Motor neuron (in vitro differentiated cells): ENCODE measurements around the gene MMD. TPM values are rescaled to one million over a fixed set of nuclear protein-coding genes. Genes with fewer than 3 reads are reported as not detected.
"Not testable (repeated sequence)": the region's sequence is repeated elsewhere in the genome, so short reads cannot be mapped to it uniquely, and the experiment has no call there.

ENCODE experiments used
- ATAC-seq, 8 experiments: fragments of 200-7000 bp; cut with Tn5 transposase; replicated peaks in 6 of 8; 2 replicates each; pipeline ENCODE4 v1.8.0; 2021; ENCODE audit warnings: mild to moderate bottlenecking in 8 of 8, moderate library complexity in 8 of 8
- H3K27ac ChIP-seq, 2 donors: fragments of 250-450 bp; sonication (Bioruptor Pico); 2 replicates each; pipeline ENCODE4 v1.9.0; 2021; ENCODE audit warnings: antibody characterized with exemption in 2 of 2, mild to moderate bottlenecking in 2 of 2, moderate library complexity in 1 of 2
- H3K4me1 ChIP-seq, 2 donors: fragments of 250-450 bp; sonication (Bioruptor Pico); replicated peaks in 1 of 2; 2 replicates each; pipeline ENCODE4 v1.6.1; 2021; ENCODE audit warnings: antibody characterized with exemption in 2 of 2, mild to moderate bottlenecking in 2 of 2, moderate library complexity in 1 of 2
- H3K4me3 ChIP-seq, 5 donors: fragments of 250-450 bp; sonication (Bioruptor Pico); 2 replicates each; pipeline ENCODE4 v1.9.0; 2021; ENCODE audit warnings: antibody characterized with exemption in 5 of 5, mild to moderate bottlenecking in 5 of 5, moderate library complexity in 4 of 5
- WGBS, 10 experiments: fragments of 450-650 bp; shearing (Covaris generic); methylation state at CpG; one replicate each; pipeline ENCODE4 v1.0.0; 2022; 5-methylcytosine and 5-hydroxymethylcytosine counted together
- in situ Hi-C, 9 experiments: fragments of 400-800 bp; cut with MboI; loops; one replicate each; pipeline ENCODE4 v1.15.0; 2021; ENCODE audit warnings: low sequenced_read_pairs in 9 of 9, low pct_unique_long_range_greater_than_20kb in 2 of 9; ENCODE audit not compliant: unreplicated experiment in 9 of 9
- total RNA-seq, 8 experiments: library from RNA; unstranded; fragments of 300-600 nt; gene quantifications; 2 replicates each; pipeline versions ENCODE4 v1.2.3 to v1.2.4, GENCODE V29; 2022

MMD gene
- total RNA-seq, 8 experiments from 2014 or later = 2.3 to 51.5 (median 45.2) TPM

- in situ Hi-C loops = no loop called here
- Histone ChIP-seq H3K4me3 (no peak overlapping the region), H3K27ac (no peak overlapping the region), H3K4me1 (peaks cover 0 to 6% of the 10 kb centered on the region in 2 donors)
- WGBS, 10 experiments = 50 to 100% (median 95%) methylated on average over 1 to 3 of the region's 3 CpGs; no CpG with 5 or more reads in 1 of the 10 experiments
- no peak for ATAC-seq
Observed at GRCh38 chr17:55391764-55392467, 29.7 kb downstream of the MMD start.

DNA sequence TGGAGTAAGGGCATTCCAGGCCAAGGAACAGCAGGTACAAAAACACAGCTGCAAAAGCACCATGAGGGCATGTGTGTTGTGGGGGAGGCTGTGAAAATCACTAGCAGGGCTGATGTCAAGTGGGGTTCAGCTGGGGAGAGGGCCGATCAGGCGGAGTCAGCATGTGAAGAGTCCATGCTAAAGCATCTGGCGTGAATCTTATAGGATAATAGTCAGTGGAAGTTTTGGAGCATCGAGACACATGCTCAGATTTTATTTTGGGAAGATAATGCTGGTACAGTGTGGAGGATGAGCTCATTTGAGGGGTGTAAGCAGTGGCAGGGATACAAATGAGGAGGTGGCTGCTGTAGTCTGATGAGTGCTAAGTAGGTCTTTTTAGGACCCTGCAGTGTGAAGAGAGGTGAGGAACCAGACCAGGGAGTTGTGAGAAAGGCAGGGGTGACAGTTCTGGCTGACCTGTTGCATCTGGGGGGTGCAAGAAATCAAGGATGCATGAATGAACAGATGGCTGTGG, 30.3 kb downstream of the MMD start:
- WGBS, 10 experiments = 17 to 100% (median 100%) methylated on average over 1 to 4 of the region's 4 CpGs; no CpG with 5 or more reads in 4 of the 10 experiments
- in situ Hi-C loops = no loop called here
- Histone ChIP-seq H3K27ac (no peak overlapping the region), H3K4me1 (peaks cover 0 to 9% of the 10 kb centered on the region in 2 donors), H3K4me3 (no peak overlapping the region)
- no peak for ATAC-seq

DNA sequence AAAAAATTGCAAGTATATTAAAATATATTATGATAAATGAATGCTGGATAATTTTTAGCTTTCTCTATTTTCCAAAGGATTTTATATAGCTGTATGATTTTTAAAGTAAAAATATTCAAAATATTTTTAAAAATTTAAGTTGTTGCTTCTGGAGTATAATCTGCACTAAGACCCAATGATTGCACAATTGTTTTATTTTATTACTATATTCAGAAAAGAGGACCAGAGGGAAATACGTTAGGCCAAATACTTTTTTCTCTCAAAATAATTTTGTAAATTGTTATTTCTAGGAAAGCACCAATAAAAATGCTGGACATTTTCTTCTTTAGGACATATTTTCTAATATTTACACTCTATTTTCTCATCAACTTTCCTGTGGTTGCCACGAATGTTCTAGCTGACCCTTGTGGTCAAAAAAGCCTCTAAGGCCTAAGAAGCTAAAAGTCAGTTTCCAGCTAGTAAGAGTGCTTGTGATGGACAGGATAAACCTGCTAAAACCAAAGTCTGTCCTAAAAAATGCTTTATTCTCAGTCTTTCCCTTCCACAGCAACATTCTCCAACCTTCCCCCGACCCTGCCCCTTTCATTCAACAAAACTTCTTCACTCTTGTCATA, 31.2 kb downstream of the MMD start:
- no peak overlapping the region for H3K27ac ChIP-seq
- WGBS, 10 experiments = 24 to 100% (median 81%) methylated on average over 1 to 3 of the region's 3 CpGs
- in situ Hi-C loops = no loop called here

GRCh38 chr17:55389715-55390114, 31.9 kb downstream of the MMD start:
- ATAC-seq, in situ Hi-C loops, H3K4me1 ChIP-seq, H3K4me3 ChIP-seq, H3K27ac ChIP-seq: not testable (repeated sequence)
- WGBS, 10 experiments = 13 to 100% (median 83%) methylated on average over 1 of the region's 1 CpG; no CpG with 5 or more reads in 1 of the 10 experiments

More for the DNA sequence above, 31.2 kb downstream of the MMD start:
- Histone ChIP-seq H3K4me3 (no peak overlapping the region), H3K4me1 (peaks cover 0 to 9% of the 10 kb centered on the region in 2 donors)
- ATAC-seq = no peak

DNA sequence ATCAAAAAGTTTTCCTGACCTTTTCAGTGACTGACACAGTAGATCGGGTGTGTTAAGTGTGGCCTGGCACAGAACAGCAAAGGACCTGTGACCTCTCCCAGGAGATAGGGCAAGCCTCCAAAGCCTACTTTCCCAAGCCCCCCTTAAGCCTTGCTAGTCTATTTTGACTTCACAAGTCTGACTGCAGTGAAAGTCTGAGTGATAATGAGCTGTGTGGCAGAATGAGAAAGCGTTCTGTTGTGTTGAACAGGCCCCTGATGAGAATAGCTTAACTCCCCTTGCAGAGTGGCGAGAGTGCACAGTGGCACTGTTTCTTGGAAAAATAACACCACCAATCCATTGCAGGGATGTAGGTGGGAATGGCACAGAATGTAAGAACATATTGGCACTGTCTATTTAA, 32.8 kb downstream of the MMD start:
- in situ Hi-C loops = no loop called here
- peaks cover 0 to 9% of the 10 kb centered on the region in 2 donors for H3K4me1 ChIP-seq

DNA sequence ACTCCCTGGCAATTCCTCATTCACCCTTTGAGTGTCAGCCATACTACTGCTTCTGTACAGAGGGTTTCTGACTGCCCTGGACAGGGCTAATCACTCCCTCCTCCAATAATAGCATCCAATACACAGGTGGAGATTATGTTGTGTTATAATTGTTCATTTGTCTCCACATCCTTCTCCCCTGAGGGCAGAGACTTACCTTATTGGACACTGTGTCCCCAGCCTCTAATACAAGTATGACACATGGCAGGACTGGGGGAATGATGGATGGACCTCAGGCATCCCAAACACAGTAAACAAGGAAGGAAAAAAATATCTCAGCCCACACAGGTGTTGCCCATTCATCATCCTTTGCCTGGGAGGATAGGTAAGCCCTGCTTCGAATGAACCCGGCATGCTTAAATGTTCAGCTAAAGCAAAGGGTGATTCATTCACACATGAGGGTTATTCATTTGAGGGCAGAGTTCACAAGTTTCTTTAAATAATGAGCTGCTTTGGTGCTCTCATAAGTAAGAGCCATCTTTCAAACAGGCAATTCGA, 34.8 kb downstream of the MMD start:
- peak in 4 of 8 experiments; percentile 18 to 73 (median 42) for ATAC-seq
- WGBS, 10 experiments = 10 to 88% (median 63%) methylated on average over 1 to 3 of the region's 3 CpGs; no CpG with 5 or more reads in 5 of the 10 experiments
- Histone ChIP-seq H3K4me3 (no peak overlapping the region), H3K27ac (no peak overlapping the region), H3K4me1 (peaks cover 0 to 9% of the 10 kb centered on the region in 2 donors)
- in situ Hi-C loops = no loop called here

More for the DNA sequence above, 32.8 kb downstream of the MMD start:
- no peak overlapping the region for H3K4me3 ChIP-seq
- H3K27ac ChIP-seq = no peak overlapping the region
- no peak for ATAC-seq
- 29 to 100% (median 63%) methylated on average over 1 to 3 of the region's 3 CpGs; no CpG with 5 or more reads in 2 of the 10 experiments for WGBS, 10 experiments

DNA sequence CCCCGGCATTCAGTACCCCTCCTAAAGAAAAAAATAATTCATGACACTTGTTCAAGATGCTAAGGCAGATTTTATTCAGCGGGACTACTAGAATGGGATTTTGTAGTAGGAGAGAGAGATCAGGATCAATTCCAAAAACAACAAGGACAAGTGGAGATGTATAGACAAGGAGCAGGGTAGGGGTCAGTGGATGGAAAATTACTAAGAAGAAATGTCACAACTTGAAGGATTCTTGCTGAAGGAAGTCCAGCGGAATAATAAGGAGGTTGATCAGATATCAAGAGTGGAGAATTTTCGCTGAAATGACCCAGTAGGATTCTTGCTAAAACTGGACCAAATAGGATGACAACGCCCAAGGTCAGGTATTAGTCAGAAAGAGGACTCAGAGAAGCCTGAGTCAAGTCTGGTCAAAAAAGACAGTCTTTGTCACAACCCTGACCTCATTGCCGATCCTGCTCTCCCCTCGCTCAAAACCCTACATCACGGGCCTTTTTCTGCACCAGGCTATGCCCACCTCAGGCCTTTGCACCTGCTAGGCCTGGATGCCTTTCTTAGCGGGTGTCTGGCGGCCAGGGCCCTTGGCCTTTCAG, 36.9 kb downstream of the MMD start:
- WGBS, 10 experiments = 48 to 100% (median 84%) methylated on average over 1 to 7 of the region's 10 CpGs

DNA sequence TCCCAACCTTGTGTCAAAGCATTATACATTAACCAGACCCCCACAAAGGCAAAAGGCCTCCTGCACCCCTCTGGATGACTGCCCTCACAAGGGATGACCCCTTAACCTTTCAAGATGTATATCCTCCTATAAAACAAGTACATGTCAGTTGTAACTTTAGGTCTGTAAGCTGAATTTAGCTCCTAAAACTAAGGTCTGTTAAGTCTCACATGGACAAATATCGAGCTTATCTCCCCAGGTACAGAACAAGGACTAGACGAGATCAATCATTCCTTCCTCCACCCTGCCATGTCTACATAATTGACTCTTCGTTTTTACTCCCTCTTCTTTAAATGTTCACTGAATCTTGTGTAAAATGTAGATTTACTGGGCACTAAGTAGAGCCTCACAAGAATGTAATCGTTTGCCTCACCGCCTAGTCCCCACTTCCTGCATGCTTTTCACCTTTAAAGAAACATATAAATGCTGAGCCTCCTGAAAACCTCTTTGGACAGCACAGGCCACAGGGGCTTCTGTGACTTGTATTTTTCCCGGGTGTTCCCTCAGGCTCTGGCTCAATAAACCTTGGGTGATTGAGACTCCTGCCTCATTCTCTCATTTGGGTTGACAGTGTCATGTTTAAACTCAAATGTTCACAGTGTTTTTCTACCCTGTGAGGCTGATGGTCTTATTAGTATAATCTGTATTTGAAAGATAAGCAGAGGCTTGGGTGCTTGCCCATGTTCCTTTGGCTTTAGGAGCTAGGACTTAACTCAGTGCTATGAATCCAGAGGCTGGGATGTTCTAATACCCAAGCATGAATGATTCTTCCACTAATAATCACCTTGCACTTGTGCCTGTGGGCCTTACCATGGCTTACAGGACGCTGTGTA, 37.6 kb downstream of the MMD start:
- peaks cover 0 to 9% of the 10 kb centered on the region in 2 donors for H3K4me1 ChIP-seq
- no peak overlapping the region for H3K27ac ChIP-seq
- H3K4me3 ChIP-seq = no peak overlapping the region
- in situ Hi-C loops = no loop called here
- WGBS, 10 experiments = 44 to 100% (median 80%) methylated on average over 2 to 5 of the region's 7 CpGs; no CpG with 5 or more reads in 1 of the 10 experiments
- no peak for ATAC-seq

More for the DNA sequence above, 36.9 kb downstream of the MMD start:
- Histone ChIP-seq H3K27ac (no peak overlapping the region), H3K4me1 (peaks cover 0 to 9% of the 10 kb centered on the region in 2 donors), H3K4me3 (no peak overlapping the region)
- in situ Hi-C loops = no loop called here
- ATAC-seq = no peak

DNA sequence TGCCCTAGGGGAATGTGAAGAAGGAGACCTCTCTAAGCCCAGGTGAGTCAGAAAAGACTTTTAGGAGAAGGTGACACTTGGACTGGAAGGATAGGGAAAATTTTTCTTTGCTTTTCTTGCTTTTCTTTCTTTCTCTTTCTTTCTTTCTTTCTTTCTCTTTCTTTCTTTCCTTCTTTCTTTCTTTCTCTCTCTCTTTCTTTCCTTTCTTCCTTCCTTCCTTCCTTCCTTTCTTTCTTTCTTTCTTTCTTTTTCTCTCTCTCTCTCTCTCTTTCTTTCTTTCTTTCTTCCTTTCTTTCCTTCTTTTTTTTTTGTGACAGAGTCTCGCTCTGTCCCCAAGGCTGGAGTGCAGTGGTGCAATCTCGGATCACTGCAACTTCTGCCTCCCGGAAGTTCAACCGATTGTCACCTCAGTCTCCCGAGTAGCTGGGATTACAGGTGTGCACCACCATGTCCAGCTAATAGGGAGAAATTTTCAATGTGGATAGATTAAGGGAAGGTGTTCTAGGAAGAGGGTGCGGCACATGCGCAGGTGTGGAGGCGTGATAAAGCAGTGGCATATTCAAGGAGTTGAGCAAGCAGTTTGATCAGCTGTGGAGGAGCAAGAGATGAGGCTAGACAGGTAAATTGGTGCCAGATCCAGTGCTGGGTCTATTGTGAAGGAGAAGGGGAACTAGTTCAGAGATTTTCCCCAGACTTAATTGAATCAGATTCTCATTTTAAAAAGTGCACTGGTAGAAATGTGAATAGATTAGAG, 40.4 kb downstream of the MMD start:
- H3K4me3 ChIP-seq = no peak overlapping the region
- ATAC-seq = no peak
- WGBS, 10 experiments = 80 to 100% (median 91%) methylated on average over 1 to 8 of the region's 8 CpGs; no CpG with 5 or more reads in 1 of the 10 experiments
- in situ Hi-C loops = no loop called here
- no peak overlapping the region for H3K27ac ChIP-seq
- H3K4me1 ChIP-seq = no peaks in the 10 kb centered on the region

GRCh38 chr17:55377671-55378275, 43.9 kb downstream of the MMD start:
- ATAC-seq = no peak
- 42 to 100% (median 82%) methylated on average over 1 to 6 of the region's 6 CpGs; no CpG with 5 or more reads in 2 of the 10 experiments for WGBS, 10 experiments
- H3K4me3 ChIP-seq = no peak overlapping the region
- H3K27ac ChIP-seq = no peak overlapping the region
- in situ Hi-C loops = no loop called here
- no peaks in the 10 kb centered on the region for H3K4me1 ChIP-seq

GRCh38 chr17:55368706-55369105, 52.9 kb downstream of the MMD start:
- no peak for ATAC-seq
- Histone ChIP-seq H3K4me3 (no peak overlapping the region), H3K27ac (no peak overlapping the region), H3K4me1 (no peaks in the 10 kb centered on the region)
- WGBS, 10 experiments = 57 to 100% (median 80%) methylated on average over 1 to 2 of the region's 3 CpGs; no CpG with 5 or more reads in 7 of the 10 experiments
- in situ Hi-C loops = loop anchor here in 2 of 9 experiments (25.0 kb wide), 2 partner anchors 144 to 381 kb away; partner anchors contain the start of gene SMIM36 (in 1 of the 2)
